Heart right ventricle (tissue), 16 donors: Measurements from ENCODE around the gene CEP350. TPM values are rescaled to one million over a fixed set of nuclear protein-coding genes. Genes with fewer than 3 reads are reported as not detected.

Source experiments
- ATAC-seq, 8 donors: fragments of 200-7000 bp; cut with Tn5 transposase; one replicate each; pipeline ENCODE4 v1.9.1; 2020; ENCODE audit warnings: mild to moderate bottlenecking in 8 of 8, moderate library complexity in 8 of 8, moderate number of reproducible peaks in 1 of 8
- DNase-seq, 2 donors: peaks; one replicate each; pipeline ENCODE4 v3.0.0-alpha.2; 2020
- H3K27ac ChIP-seq, 10 donors: fragments of 200-600 bp; sonication (generic) in 2 of 10; one replicate each; pipeline versions ENCODE4 v1.5.0 to v1.8.0; 2020 to 2022; ENCODE audit warnings: mild to moderate bottlenecking in 3 of 10
- H3K27me3 ChIP-seq, 7 donors: fragments of 200-600 bp; one replicate each; pipeline ENCODE4 v1.8.0; 2021 to 2022; ENCODE audit warnings: mild to moderate bottlenecking in 2 of 7
- H3K36me3 ChIP-seq, 9 donors: fragments of 200-600 bp; sonication (generic) in 1 of 9; one replicate each; pipeline versions ENCODE4 v1.5.0 to v1.8.0; 2020 to 2022; ENCODE audit warnings: mild to moderate bottlenecking in 2 of 9
- H3K4me1 ChIP-seq, 9 donors: fragments of 200-600 bp; sonication (generic) in 1 of 9; one replicate each; pipeline versions ENCODE4 v1.5.0 to v1.8.0; 2020 to 2022; ENCODE audit warnings: mild to moderate bottlenecking in 4 of 9
- H3K4me3 ChIP-seq, 10 donors: fragments of 200-600 bp; sonication (generic) in 2 of 10; one replicate each; pipeline versions ENCODE4 v1.5.0 to v1.8.0; 2020 to 2022; ENCODE audit warnings: mild to moderate bottlenecking in 7 of 10, moderate library complexity in 2 of 10
- H3K9me3 ChIP-seq, 11 donors: fragments of 200-600 bp in 10 of 11; sonication (generic) in 2 of 11; one replicate each; pipeline versions ENCODE4 v1.5.0 to v1.8.0; 2013 to 2022; ENCODE audit warnings: mild to moderate bottlenecking in 2 of 11, control low read depth in 1 of 11, moderate library complexity in 1 of 11
- WGBS, 2 donors: extraction: QIAGEN DNeasy Blood & Tissue Kit; methylation state at CpG; one replicate each; pipeline ENCODE4 v1.1.7; 2013; ENCODE audit warnings: inconsistent platforms in 1 of 2; 5-methylcytosine and 5-hydroxymethylcytosine counted together
- intact Hi-C, 10 donors: fragments of 100-400 bp; cut with DNase I; formaldehyde crosslinking; loops; one replicate each; pipeline versions ENCODE4 v1.11.1 to v1.14.2; 2022
- polyA plus RNA-seq, 2 donors: library from polyadenylated mRNA; stranded (reverse); fragments of 200-250 nt; gene quantifications; one replicate each; pipeline ENCODE4 v1.2.3, GENCODE V29; 2013
- total RNA-seq, 10 donors: library from RNA; stranded (reverse); fragmentation: NEBNext Ultra II Directional in 3 of 10; extraction: Animal tissue kit (Norgen Biotek cat#: 25700) in 3 of 10; gene quantifications; one replicate each; pipeline versions ENCODE4 v1.2.1 to v1.2.4, GENCODE V29; 2021 to 2023
- TF ChIP-seq, protein P1 (sequence below), 9 donors: fragments of 200-600 bp; sonication (generic) in 2 of 9; IDR thresholded peaks; one replicate each; pipeline versions ENCODE4 v1.5.0 to v1.8.0; 2021 to 2022; ENCODE audit warnings: antibody characterized with exemption in 9 of 9, mild to moderate bottlenecking in 5 of 9, moderate library complexity in 1 of 9
- donor health status: Arrhythmogenic right ventricular cardiomyopathy.
- donor health status: ischemic (EF 13 %, LVEDD 7.1; RV severe dilation, severe dysfunction).
- donor health status: healthy with polysubstance abuse.
- donor health status: DM: no; HTN: yes; CAD: no.
- donor health status: DM: no; HTN: no; CAD: no.
- donor health status: ischemic (EF 25% LVEDD 6.9; RV normal size, moderate dysfunction).
- donor health status: ischemic (EF 25% LVEDD 5.7; RV mildly dilated, moderate dysfunction).
- donor health status: healthy.
- donor health status: DM: yes; HTN: yes; CAD: no.
- donor health status: Ischemic cardiomyopathy.
- donor health status: ischemic (EF 35%, LVEDD 5.7; RV mildly dilated, moderate dysfunction).
- donor health status: nonischemic (EF 11% LVEDD 7.7; RV severe dilation, severe dysfunction).
- donor health status: DM: yes; HTN: yes; CAD: no.
- donor health status: PGD.
- donor health status: ischemic (EF 29% LVEDD 5.4; RV normal size, mild dysfunction).
- donor health status: nonischemic (EF 23%, LVEDD 6.1; RV moderate dilation, normal function).

CEP350 gene
- total and polyA plus RNA-seq, 12 donors, result 3.7 to 46.3 (median 37.7) TPM

- TF ChIP-seq, protein P1, sequence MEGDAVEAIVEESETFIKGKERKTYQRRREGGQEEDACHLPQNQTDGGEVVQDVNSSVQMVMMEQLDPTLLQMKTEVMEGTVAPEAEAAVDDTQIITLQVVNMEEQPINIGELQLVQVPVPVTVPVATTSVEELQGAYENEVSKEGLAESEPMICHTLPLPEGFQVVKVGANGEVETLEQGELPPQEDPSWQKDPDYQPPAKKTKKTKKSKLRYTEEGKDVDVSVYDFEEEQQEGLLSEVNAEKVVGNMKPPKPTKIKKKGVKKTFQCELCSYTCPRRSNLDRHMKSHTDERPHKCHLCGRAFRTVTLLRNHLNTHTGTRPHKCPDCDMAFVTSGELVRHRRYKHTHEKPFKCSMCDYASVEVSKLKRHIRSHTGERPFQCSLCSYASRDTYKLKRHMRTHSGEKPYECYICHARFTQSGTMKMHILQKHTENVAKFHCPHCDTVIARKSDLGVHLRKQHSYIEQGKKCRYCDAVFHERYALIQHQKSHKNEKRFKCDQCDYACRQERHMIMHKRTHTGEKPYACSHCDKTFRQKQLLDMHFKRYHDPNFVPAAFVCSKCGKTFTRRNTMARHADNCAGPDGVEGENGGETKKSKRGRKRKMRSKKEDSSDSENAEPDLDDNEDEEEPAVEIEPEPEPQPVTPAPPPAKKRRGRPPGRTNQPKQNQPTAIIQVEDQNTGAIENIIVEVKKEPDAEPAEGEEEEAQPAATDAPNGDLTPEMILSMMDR (IDR thresholded peaks at IDR 0.05), result no peak
- intact Hi-C loops, result no loop called here
- ATAC-seq, result no peak
Observed at GRCh38 chr1:179937668-179938254, 16.8 kb upstream of the CEP350 start.

GRCh38 chr1:179938752-179939151, 15.9 kb upstream of the CEP350 start:
- no peak overlapping the region for H3K4me3 ChIP-seq
- no peaks in the 10 kb centered on the region for H3K4me1 ChIP-seq
- intact Hi-C loops, result no loop called here
- 30 to 38% methylated on average over 2 of the region's 2 CpGs for WGBS, 2 donors
- no peaks in the 10 kb centered on the region for H3K36me3 ChIP-seq
- peaks cover 0 to 8% (median 0%) of the 10 kb centered on the region in 11 donors for H3K9me3 ChIP-seq
- H3K27ac ChIP-seq, result no peak overlapping the region
- ATAC-seq (no peak), DNase-seq (no peak)
- TF ChIP-seq, protein P1 (IDR thresholded peaks at IDR 0.05), result no peak
- no peaks in the 10 kb centered on the region for H3K27me3 ChIP-seq

More at GRCh38 chr1:179937668-179938254, 16.8 kb upstream of the CEP350 start:
- Histone ChIP-seq H3K27me3 (no peaks in the 10 kb centered on the region), H3K4me1 (no peaks in the 10 kb centered on the region), H3K9me3 (peaks cover 0 to 8% (median 0%) of the 10 kb centered on the region in 11 donors), H3K4me3 (no peak overlapping the region), H3K36me3 (no peaks in the 10 kb centered on the region), H3K27ac (no peak overlapping the region)
- no peak for DNase-seq

GRCh38 chr1:179939941-179940340, 14.7 kb upstream of the CEP350 start:
- peaks cover 0 to 8% (median 0%) of the 10 kb centered on the region in 11 donors for H3K9me3 ChIP-seq
- no peaks in the 10 kb centered on the region for H3K27me3 ChIP-seq
- TF ChIP-seq, protein P1 (IDR thresholded peaks at IDR 0.05), result no peak
- no peaks in the 10 kb centered on the region for H3K4me1 ChIP-seq
- no peak overlapping the region for H3K27ac ChIP-seq
- DNase-seq (no peak), ATAC-seq (no peak)
- intact Hi-C loops, result no loop called here
- no peaks in the 10 kb centered on the region for H3K36me3 ChIP-seq
- H3K4me3 ChIP-seq, result no peak overlapping the region
- WGBS, 2 donors, result 97 to 98% methylated on average over 1 of the region's 1 CpG

- DNase-seq (no peak), ATAC-seq (no peak)
- Histone ChIP-seq H3K9me3 (peaks cover 0 to 7% (median 0%) of the 10 kb centered on the region in 11 donors), H3K27me3 (no peaks in the 10 kb centered on the region), H3K36me3 (no peaks in the 10 kb centered on the region), H3K4me3 (no peak overlapping the region), H3K4me1 (no peaks in the 10 kb centered on the region), H3K27ac (no peak overlapping the region)
- WGBS, 2 donors, result 53 to 56% methylated on average over 2 of the region's 2 CpGs
- intact Hi-C loops, result no loop called here
- TF ChIP-seq, protein P1 (IDR thresholded peaks at IDR 0.05), result no peak
Observed at GRCh38 chr1:179941454-179941853, 13.2 kb upstream of the CEP350 start.
